GM19438 (cell line): ENCODE results near the gene PPM1E.
"Not testable (repeated sequence)": the region's sequence is repeated elsewhere in the genome, so short reads cannot be mapped to it uniquely, and the experiment has no call there.

Source experiments
- ATAC-seq: cut with Tn5 transposase; IDR thresholded peaks from one replicate; pipeline ENCODE4 v1.9.1; 2021; ENCODE audit warnings: low read depth; ENCODE audit not compliant: unreplicated experiment

The PPM1E gene

GRCh38 chr17:58755577-58756245 is at the start of gene PPM1E:
PPM1E (plus strand) TSS chr17:58755854.
- no peak for ATAC-seq

GRCh38 chr17:58706351-58707140 is 49.1 kb upstream of the PPM1E start:
- ATAC-seq: no peak

DNA sequence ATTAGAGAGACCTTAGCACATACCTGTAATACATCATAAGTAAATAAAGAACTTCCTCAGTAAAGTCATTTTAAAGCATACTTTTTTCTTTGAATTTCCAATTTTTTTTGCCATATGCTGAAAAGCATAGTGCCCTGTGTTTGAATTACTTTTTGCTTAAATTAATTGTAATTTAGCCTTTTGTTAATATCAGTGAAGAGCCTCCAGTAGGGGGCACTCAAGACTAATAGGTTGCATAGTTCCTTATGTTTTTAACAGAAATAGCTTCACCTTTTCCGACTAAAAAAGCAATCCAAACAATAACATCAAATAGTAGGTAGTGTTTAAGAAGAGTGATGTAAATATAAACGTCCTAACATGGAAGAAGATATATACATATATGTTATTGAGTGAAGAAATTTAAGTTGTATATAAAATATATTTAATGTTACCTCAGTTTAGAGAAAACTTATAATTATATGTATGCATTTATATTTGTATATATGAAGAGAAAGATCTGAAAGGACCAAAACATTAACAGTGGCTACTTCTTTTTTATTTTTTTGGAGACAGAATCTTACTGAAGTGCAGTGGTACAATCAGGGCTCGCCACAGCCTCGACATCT is 44.6 kb upstream of the PPM1E start:
- no peak for ATAC-seq

DNA sequence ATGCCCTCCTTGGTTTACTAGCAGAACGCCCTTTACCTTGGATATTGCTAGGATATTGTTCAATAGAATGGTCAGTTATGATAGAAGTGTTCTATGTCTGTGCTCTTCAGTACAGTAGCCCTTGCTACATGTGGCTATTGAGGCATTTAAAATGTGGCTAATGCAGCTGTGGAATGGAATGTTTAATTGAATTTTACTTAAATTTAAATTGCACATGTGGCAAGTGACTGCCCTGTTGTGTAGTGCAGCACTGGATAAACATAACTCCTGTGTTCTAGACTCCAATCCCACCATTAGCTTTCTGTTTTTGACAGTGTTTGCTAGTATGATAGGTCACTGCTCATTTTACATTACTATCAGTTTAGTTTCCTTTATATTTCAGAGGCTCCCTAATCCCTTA is 33.4 kb upstream of the PPM1E start:
- no peak for ATAC-seq

DNA sequence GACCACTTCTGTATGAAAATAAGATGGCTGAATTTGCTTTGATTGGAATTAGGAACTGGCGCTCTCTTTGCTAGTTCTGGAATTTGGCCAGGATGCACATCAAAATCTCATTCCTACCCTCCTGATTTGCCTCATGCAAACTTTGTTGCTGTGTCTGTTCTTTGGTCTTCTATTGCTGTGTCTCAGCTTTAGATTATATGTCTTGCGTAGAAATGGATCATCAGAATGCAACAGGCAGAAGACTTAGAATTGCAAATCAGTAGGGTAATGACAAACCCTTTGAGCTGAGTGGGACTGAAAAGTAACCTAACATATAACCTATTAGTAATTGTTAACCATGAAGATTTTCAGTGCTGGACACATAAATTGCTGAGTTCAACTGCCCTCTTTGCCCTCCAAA is 33.0 kb upstream of the PPM1E start:
- no peak for ATAC-seq

- no peak for ATAC-seq
Observed at GRCh38 chr17:58728798-58729197, 26.9 kb upstream of the PPM1E start.

GRCh38 chr17:58730937-58731336 is 24.7 kb upstream of the PPM1E start:
- no peak for ATAC-seq

- no peak for ATAC-seq
Observed at GRCh38 chr17:58734040-58734439, 21.6 kb upstream of the PPM1E start.

- ATAC-seq: no peak
Observed at GRCh38 chr17:58734811-58735210, 20.8 kb upstream of the PPM1E start.

DNA sequence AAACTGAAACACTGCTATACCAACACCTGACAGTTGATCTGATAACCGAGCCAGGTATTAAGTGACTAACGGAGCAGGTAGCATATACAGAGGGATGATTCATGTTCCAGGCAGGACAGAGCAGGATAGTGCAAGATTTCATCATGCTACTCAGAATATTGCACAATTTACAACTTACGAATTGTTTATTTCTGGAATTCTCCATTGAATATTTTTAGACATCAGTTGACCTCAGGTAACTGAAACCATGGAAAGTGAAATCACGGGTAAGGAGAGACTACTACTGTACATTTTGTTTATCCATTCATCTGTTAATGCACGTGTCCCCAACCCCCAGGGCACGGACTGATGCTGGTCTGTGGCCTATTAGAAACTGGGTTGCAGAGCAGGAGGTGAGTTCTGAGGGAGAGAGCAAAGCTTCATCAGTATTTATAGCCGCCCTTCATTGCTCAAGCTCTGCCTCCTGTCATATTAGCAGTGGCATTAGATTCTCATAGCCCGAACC is 14.5 kb upstream of the PPM1E start:
- no peak for ATAC-seq

DNA sequence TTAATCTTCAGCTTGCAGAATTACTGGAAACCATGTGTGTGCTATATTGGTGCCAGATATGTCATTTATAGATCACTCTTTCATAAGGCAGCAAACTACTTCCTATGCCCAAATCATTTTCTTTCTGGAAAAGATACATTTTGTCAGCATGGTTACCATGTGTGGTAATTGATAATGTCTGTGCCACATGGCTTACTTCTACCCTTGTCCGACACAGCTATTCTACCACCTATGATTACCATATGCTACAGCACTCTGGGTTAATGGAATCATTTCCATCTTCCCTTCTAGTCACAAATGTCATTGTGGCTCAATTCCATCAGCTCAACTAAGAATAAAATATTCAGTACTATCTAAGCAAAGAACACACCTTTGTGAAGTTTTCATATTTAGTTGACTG is 8.0 kb upstream of the PPM1E start:
- ATAC-seq: no peak

GRCh38 chr17:58749627-58750026 is 6.0 kb upstream of the PPM1E start:
- ATAC-seq: not testable (repeated sequence)

DNA sequence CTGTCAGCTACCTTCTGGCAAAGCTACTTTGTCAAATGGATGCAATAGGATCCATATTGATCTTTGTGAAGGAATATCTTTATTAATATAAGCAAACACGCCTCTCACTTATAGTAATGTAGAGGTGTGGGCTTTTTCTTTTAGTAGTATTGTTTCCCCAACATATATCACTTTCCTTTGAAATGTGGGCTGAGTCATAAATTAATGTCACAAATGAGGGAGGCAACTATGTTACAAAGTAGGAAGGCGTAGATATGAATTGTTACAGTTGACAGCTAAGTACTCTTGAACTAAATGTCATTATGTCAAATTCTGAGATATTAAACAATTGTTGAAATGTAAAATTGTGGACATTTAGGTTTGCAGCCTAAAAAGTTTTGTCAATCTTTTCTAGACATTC is 2.6 kb upstream of the PPM1E start:
- no peak for ATAC-seq

GRCh38 chr17:58755269-58755576 is 431 bp upstream of the PPM1E start:
- ATAC-seq: no peak

DNA sequence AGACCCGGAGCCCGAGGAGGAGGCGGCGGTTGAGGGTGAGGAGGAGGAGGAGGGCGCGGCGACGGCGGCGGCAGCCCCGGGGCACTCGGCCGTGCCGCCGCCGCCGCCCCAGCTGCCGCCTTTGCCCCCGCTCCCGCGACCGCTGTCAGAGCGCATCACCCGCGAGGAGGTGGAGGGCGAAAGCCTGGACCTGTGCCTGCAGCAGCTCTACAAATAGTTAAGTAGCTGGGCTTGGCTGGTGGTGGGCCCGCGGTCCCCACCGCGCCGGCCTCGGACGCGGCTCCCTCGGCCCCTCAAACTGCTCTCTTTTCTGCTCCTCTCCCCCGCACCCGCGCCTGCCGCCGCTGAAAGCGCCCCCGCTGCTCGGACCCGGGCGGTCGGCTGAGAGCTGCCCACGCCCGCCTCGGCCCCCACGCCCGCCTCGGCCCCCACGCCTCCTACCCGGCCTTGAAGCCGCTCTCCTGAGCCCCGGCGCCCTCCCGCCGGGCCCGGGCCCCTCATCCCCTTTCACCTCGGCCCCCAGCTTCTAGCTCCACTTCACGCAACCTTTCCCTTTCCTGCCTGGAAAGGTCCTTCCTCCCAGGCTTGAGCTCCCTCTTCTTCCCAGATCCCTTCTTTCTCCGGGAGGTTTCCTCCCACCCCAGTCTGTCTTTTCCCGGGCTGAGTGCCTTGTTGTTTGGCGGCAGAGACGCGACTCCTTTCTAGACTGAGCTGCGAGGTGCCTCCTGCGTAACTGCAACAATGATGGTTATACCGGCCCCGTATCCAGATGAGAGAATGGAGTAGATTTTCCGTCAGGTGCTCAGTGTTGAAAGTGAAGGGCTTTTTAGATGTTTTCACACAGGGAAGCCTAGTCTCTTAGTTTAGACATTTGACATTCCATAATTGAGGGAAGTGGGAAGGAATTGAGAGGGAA is 850 bp downstream of the PPM1E start:
- ATAC-seq: no peak

GRCh38 chr17:58757162-58757613 is 1.5 kb downstream of the PPM1E start:
- no peak for ATAC-seq

DNA sequence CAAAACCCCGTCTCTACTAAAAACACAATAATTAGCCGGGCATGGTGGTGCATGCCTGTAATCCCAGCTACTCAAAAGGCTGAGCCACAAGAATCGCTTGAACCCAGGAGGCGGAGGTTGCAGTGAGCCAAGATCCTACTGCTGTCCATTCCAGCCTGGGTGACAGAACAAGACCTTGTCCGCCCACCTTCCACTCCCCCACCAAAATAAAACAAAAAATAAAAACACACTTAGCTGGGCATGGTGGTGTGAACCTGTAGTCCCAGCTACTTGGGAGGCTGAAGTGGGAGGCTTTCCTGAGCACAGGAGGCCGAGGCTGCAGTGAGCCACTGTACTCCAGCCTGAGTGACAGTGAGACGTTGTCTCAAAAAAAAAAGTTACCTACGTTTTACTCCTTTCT is 3.2 kb downstream of the PPM1E start:
- no peak for ATAC-seq

DNA sequence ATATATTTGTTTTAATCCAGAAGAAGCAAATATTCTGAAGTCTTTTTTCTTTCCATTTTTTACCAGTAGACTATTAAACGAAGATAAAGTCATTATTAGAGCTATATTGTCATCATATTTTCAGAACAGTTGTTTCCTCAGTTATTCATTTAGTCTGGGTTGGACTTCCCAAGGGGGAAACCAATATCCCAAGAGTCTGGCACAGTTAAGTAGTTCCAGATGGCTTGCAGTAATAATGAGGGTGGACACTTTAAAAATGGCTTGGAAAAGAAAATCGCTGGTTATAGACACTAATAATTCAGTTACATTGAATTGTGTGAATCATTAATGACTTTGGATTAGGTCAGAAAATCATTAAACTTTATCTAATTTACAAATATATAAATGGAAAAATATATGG is 3.9 kb downstream of the PPM1E start:
- no peak for ATAC-seq

GRCh38 chr17:58760248-58760647 is 4.6 kb downstream of the PPM1E start:
- ATAC-seq: no peak

DNA sequence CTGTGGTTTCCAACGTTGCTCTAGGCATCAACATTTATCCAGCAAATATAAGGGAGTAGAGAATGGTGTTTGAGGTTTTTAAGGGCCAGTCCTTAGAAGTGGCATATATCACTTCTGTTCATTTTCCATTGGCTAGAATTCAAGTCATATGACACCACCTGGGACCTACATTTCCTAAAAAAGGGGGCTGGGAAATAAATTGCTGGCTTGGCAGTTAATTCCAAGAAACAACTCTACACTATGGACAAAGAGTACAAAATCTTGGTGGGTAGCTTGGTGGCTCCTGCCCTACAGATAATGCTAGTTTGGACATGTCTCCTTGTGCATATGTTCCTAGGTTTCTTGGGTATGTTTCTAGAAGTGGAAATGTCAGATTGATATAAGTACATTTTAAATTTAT is 7.6 kb downstream of the PPM1E start:
- ATAC-seq: no peak

GRCh38 chr17:58764373-58764772 is 8.7 kb downstream of the PPM1E start:
- ATAC-seq: no peak
